Fibroblast of villous mesenchyme (primary cell): ENCODE measurements around the gene CAPN9. TPM values are rescaled to one million over a fixed set of nuclear protein-coding genes. Genes with fewer than 3 reads are reported as not detected.

ENCODE experiments used
- DNase-seq: peaks from one replicate; pipeline ENCODE4 v3.0.0-alpha.2; 2010; ENCODE audit warnings: low read depth
- H3K4me3 ChIP-seq: 2 replicates; pipeline ENCODE4 v1.5.1; 2011; ENCODE audit warnings: low read depth, mild to moderate bottlenecking, low read length
- CTCF ChIP-seq: IDR thresholded peaks from 2 replicates; pipeline ENCODE4 v1.5.1; 2012; ENCODE audit warnings: low read depth, mild to moderate bottlenecking, low read length; ENCODE audit not compliant: insufficient read depth
- small RNA-seq: library from RNA; depleted of rRNA; stranded (forward); fragments of <200 nt; gene quantifications from one replicate; pipeline ENCODE3, GENCODE V24; 2012
- total RNA-seq: library from RNA; depleted of rRNA; stranded (reverse); fragments of >200 nt; gene quantifications from 2 replicates; pipeline ENCODE4 v1.2.3, GENCODE V29; 2012

The CAPN9 gene
- total RNA-seq, 1 donor, result not detected

GRCh38 chr1:230848235-230848634 lies 101.0 kb downstream of the CAPN9 start:
- no peak overlapping the region for H3K4me3 ChIP-seq
- TF ChIP-seq CTCF, result no peak
- no peak for DNase-seq

GRCh38 chr1:230849451-230850224 lies 102.5 kb downstream of the CAPN9 start:
- peak; percentile 82 for DNase-seq
- no peak overlapping the region for H3K4me3 ChIP-seq
- no peak for TF ChIP-seq CTCF

GRCh38 chr1:230850547-230850946 lies 103.4 kb downstream of the CAPN9 start:
- no peak for TF ChIP-seq CTCF
- no peak for DNase-seq
- no peak overlapping the region for H3K4me3 ChIP-seq

- peak; percentile 28 for DNase-seq
- no peak for TF ChIP-seq CTCF
Observed at GRCh38 chr1:230851291-230851691, 104.1 kb downstream of the CAPN9 start.

More at GRCh38 chr1:230851291-230851691, 104.1 kb downstream of the CAPN9 start:
- H3K4me3 ChIP-seq, result no peak overlapping the region

Small RNA genes lying within 50 kb of the gene (small RNA-seq; reads per million reads assigned to genes)
- not detected for gene RNA5SP79

Other genes starting within 250 kb of the CAPN9 start
- 20.6 and 21.6 TPM in 2 replicates for gene COG2, start 104.9 kb upstream of the CAPN9 start, total RNA-seq
- gene AGT, start 33.3 kb upstream of the CAPN9 start, total RNA-seq, result 0.32 TPM in 1 of 2 replicates, not detected in the other
- 239 and 399 TPM in 2 replicates for gene C1orf198, start 121.1 kb downstream of the CAPN9 start, total RNA-seq
- gene TTC13, start 231.5 kb downstream of the CAPN9 start, total RNA-seq, result 15.8 and 18.6 TPM in 2 replicates
- gene ARV1, start 231.7 kb downstream of the CAPN9 start, total RNA-seq, result 15.8 and 19.0 TPM in 2 replicates